CD1c-positive myeloid dendritic cell (primary cell): ENCODE data around the gene COL16A1.

Experiments used
- DNase-seq: peaks from one replicate; pipeline ENCODE4 v3.0.0-alpha.2; 2016; ENCODE audit errors: extremely low spot score

The COL16A1 gene

GRCh38 chr1:31624731-31625514, 78.9 kb downstream of the COL16A1 start:
- peak; percentile 84 for DNase-seq

GRCh38 chr1:31624309-31624708, 79.5 kb downstream of the COL16A1 start:
- DNase-seq = peak; percentile 89

- DNase-seq = no peak
Measured at GRCh38 chr1:31623365-31623764, 80.5 kb downstream of the COL16A1 start.

GRCh38 chr1:31621847-31622730, 81.7 kb downstream of the COL16A1 start:
- no peak for DNase-seq

- no peak for DNase-seq
Measured at GRCh38 chr1:31621498-31621820, 82.4 kb downstream of the COL16A1 start.

- no peak for DNase-seq
Measured at GRCh38 chr1:31620631-31621497, 83.0 kb downstream of the COL16A1 start.

GRCh38 chr1:31618916-31619846, 84.6 kb downstream of the COL16A1 start:
- DNase-seq = no peak

GRCh38 chr1:31617916-31618746, 85.7 kb downstream of the COL16A1 start:
- DNase-seq = peak; percentile 56

- no peak for DNase-seq
Measured at GRCh38 chr1:31617218-31617915, 86.5 kb downstream of the COL16A1 start, which contains the start of gene HCRTR1. Gene HCRTR1, plus strand, starts transcription at chr1:31617689. Its CDS starts 1,504 bp downstream, at chr1:31619193.

GRCh38 chr1:31615939-31616338, 87.9 kb downstream of the COL16A1 start:
- no peak for DNase-seq

- DNase-seq = no peak
Measured at GRCh38 chr1:31615414-31615813, 88.4 kb downstream of the COL16A1 start.

GRCh38 chr1:31614414-31615005, 89.3 kb downstream of the COL16A1 start:
- no peak for DNase-seq

GRCh38 chr1:31609514-31610118, 94.2 kb downstream of the COL16A1 start:
- DNase-seq = peak; percentile 32

GRCh38 chr1:31607360-31607759, 96.5 kb downstream of the COL16A1 start:
- no peak for DNase-seq

GRCh38 chr1:31605908-31606427, 97.8 kb downstream of the COL16A1 start:
- DNase-seq = peak; percentile 97
